WI38 (cell line): ENCODE measurements around the gene LAMTOR4.

Experiments
- H3K4me3 ChIP-seq: 2 replicates; pipeline ENCODE4 v1.5.1; 2011; ENCODE audit warnings: low read depth, mild to moderate bottlenecking, control low read depth, low read length
- CTCF ChIP-seq: IDR thresholded peaks from 2 replicates; pipeline ENCODE4 v1.5.1; 2012; ENCODE audit warnings: low read depth, mild to moderate bottlenecking, control low read depth, low read length

The LAMTOR4 gene

DNA sequence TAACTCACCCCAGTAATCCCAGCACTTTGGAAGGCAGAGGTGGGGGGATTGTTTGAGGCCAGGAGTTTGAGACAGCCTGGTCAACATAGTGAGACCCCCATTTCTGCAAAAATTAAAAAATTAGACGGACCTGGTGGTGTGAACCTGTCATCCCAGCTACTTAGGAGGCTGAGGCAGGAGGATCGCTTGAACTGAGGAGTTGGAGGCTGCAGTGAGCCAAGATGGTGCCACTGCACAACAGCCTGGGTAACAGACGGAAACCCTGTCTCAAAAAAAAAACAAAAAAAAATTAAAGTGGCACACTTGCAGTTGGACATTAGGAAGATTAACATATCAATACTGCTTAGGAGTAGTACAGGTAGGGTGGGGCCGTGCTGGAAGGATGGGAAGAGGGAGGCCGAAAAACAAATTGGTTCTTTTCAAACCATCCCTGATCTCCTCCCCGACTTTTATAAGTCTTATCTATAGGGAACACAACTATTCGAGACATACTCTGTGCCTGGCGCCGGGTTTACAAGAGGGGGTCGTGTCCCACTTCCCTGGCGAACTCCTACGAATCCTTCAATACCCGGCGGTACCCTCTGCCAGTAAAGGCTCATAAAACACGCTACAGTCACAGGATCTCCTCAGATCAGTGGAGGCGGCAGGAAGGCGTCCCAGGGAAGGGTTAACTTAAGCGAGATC lies 30.2 kb upstream of the LAMTOR4 start:
- no peak for TF ChIP-seq CTCF
- peak overlapping the region; percentile 87 for H3K4me3 ChIP-seq

DNA sequence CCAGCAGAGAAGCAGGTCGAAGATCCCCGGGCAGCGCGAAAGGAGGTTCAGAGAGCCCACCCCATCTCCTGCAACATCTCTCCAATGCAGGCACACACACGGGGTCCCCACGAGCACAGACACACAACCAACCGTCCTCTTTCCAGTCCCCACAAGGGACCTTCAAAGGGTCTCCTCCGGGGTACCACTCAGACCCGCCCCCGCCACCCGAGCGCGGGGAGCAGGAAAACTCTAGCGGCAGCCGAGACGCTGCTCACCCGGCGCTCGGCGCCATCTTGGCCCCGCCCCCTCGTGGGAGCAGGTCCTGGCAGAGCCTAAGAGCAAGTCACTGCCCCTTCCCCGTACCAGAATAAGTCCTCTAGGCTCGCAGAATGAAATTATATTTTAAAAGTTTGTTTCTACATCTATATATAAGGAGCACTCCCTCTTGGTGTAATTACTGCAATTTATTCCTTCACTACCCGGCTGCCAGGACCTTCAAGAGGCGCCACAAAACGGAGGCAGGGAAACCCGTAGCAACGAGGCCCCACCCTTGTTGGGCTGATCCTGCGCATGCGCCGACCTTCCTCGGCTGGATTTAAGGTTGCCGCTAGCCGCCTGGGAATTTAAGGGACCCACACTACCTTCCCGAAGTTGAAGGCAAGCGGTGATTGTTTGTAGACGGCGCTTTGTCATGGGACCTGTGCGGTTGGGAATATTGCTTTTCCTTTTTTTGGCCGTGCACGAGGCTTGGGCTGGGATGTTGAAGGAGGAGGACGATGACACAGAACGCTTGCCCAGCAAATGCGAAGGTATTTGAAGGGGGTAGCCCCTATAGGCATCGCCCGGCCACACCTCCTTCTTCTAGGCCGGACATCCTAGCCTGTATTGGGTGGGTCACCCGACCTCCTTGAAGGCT lies 29.4 kb upstream of the LAMTOR4 start, which contains the start of the genes CNPY4 and TAF6:
TSS of gene CNPY4 (plus strand) at position 563 of the 898 bp plus-strand sequence. CDS start at position 674, 111 bp downstream.
TSS of gene TAF6 (minus strand) at position 287 of the 898 bp plus-strand sequence. CDS start 5,149 bp downstream, outside the sequence.
- H3K4me3 ChIP-seq: peak within 1 kb of the TSS; percentile 87
- TF ChIP-seq CTCF: no peak

DNA sequence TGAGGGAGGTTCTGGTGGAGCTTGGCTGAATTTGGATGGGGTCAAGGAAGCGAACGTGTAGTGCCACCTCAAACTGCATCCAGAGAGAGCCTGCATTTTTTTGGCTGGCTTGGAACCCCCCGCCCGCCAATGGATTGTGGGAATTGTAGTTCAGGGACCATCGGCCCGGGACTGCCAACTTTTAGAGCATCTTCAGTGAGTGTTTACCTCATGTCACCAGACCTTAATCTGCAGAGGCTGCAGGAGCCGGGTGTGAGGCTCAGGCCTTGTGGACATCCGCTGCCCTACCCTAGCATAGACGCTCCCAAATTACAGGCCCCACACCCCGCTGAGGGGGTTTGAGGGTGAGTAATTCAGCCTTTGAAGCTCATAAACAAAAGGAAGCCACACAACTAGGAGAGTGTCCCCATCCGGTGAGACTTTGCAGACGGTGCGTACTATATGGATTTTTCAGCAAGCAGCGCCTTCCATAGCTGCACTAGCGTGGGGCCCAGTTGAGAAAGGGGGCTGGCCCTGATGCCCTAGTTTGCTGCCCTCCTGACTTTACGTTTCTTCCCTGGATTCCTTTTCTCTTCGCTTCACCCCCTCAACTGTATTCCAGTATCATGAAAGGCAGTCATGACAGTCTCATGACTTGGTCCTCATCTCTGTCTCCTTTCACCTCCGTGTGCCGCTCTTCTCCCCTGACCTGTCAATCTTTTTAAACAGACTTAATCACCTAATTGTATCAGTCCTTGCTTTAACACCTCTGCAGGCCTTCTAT lies 28.6 kb upstream of the LAMTOR4 start:
- H3K4me3 ChIP-seq: peak overlapping the region; percentile 87
- no peak for TF ChIP-seq CTCF

DNA sequence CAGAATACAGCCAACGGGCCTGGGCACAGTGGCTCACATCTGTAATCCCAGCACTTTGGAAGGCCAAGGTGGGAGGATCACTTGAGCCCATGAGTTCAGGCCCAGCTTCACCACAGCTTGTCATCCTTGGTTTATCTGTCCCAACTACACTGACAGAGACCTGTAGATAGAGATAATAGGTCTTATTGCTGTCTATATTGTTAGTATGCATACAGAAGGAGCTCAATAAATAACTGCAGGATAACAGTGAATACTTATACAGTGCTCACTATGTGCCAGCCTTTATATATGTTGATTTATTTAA lies 28.0 kb upstream of the LAMTOR4 start:
- TF ChIP-seq CTCF: no peak
- peak overlapping the region; percentile 87 for H3K4me3 ChIP-seq

DNA sequence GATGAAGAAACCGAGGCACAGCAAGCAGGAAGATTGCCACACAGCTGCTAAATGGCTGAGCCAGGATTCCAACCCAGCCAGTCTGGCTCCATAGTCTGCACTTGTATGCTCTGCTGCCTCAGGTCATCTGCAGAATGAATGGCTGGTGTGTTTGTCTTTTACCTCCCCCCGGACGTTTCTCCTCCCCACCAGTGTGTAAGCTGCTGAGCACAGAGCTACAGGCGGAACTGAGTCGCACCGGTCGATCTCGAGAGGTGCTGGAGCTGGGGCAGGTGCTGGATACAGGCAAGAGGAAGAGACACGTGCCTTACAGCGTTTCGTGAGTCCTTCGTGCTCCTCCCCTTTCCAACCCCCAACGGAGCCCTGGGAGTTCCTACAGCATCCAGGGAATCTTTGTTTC lies 26.7 kb upstream of the LAMTOR4 start:
- TF ChIP-seq CTCF: no peak
- no peak overlapping the region for H3K4me3 ChIP-seq

DNA sequence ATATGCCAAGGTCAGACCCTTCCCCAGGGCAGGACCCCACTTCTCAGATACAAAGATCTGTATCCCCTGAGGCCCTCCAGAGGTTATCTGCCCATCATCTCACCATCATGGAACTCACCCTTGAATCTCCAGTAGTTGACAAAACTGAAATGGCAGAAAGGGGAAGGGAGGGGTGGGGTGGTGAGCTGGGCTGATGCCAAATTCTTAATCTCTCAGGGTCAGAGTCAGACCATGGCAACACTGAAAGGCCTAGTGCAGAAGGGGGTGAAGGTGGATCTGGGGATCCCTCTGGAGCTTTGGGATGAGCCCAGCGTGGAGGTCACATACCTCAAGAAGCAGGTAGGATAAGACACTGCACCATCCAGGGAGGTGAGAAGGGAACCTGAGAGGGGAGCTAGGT lies 26.1 kb upstream of the LAMTOR4 start:
- TF ChIP-seq CTCF: no peak
- no peak overlapping the region for H3K4me3 ChIP-seq
